ENCODE measurements around the gene TMEM130.

Gene TMEM130

DNA sequence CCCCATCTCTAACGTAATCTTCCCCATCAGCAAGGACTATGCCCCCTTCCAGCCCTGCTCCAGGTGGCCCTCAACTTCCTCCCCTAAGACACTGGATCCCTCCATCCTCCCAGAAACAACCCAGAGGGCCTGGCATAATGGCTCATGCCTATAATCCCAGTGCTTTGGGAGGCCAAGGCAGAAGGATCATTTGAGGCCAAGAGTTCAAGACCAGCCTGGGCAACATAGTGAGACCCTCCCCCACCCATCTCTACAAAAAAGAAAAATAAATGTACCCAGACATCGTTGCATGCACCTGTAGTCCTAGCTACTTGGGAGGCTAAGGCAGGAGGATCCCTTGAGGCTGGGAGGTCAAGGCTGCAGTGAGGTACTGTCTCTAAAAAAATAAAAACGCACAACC is 42.6 kb downstream of the TMEM130 start:
- DNase-seq (ENCODE audit: low read depth): no peak
- TF ChIP-seq, protein P1, sequence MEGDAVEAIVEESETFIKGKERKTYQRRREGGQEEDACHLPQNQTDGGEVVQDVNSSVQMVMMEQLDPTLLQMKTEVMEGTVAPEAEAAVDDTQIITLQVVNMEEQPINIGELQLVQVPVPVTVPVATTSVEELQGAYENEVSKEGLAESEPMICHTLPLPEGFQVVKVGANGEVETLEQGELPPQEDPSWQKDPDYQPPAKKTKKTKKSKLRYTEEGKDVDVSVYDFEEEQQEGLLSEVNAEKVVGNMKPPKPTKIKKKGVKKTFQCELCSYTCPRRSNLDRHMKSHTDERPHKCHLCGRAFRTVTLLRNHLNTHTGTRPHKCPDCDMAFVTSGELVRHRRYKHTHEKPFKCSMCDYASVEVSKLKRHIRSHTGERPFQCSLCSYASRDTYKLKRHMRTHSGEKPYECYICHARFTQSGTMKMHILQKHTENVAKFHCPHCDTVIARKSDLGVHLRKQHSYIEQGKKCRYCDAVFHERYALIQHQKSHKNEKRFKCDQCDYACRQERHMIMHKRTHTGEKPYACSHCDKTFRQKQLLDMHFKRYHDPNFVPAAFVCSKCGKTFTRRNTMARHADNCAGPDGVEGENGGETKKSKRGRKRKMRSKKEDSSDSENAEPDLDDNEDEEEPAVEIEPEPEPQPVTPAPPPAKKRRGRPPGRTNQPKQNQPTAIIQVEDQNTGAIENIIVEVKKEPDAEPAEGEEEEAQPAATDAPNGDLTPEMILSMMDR (IDR thresholded peaks at IDR 0.05; ENCODE audit: insufficient read depth, low read depth, low read length, missing control alignments): no peak
- no peak overlapping the region for H3K4me3 ChIP-seq (ENCODE audit: low read length)

DNA sequence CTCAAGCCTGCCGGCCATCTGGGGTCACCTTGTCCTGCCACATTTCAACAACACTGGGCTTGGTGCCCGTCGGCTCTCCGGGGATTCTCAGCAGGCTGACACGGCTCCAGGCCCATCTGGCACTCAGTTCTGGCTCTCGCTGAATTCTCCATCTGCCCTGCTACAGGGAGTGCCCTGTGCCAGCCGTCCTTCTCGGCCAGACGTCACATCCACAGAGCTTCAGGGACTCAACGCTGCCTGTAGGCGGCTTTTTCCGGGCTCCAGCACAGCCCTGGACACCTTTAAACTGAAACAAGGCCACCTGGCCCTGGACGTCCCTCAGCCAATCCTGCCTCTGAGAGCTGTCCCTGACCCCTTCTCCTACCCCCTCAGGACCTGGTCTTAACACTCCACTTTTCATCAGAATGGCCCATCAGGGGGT is 43.0 kb downstream of the TMEM130 start:
- no peak for DNase-seq (ENCODE audit: low read depth)
- TF ChIP-seq, protein P1 (IDR thresholded peaks at IDR 0.05; ENCODE audit: insufficient read depth, low read depth, low read length, missing control alignments): peak; percentile 2
- no peak overlapping the region for H3K4me3 ChIP-seq (ENCODE audit: low read length)

DNA sequence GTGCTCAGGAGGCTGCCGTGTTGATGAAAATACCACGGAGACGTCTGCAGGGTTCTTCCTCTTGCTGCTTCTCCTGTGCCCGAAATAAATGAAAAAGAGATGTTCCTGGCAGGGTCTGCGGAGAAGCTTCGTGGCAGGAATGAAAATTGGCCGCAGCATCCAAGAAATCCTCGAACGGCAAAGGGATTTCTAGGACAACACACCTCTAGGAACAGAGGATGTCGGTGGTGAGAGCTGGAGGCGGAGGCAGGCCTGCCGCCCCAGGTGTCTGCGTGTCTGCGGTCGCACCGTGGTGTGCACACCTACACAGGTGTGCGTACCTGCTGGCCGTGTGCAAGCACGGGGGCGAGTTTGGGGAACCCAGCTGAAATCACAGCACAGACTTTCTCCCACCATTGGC is 43.4 kb downstream of the TMEM130 start:
- no peak for DNase-seq (ENCODE audit: low read depth)
- no peak overlapping the region for H3K4me3 ChIP-seq (ENCODE audit: low read length)
- TF ChIP-seq, protein P1 (IDR thresholded peaks at IDR 0.05; ENCODE audit: insufficient read depth, low read depth, low read length, missing control alignments): no peak

DNA sequence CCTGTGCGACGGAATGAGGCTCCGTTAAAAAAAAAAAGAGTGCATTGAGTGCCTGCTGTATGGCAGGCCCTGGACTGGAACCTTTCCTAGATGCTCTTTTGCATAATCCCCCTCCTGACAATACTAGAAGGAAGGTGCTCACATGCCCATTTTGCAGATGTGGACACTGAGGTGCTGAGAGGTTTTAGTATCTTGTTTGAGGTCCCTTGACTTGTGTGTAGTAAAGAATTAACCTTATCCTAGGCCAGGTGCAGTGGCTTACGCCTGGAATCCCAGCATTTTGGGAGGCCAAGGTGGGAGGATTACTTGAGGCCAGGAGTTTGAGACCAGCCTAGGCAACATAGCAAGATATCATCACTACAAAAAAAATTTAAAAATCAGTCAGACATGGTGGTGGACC is 46.6 kb downstream of the TMEM130 start:
- DNase-seq (ENCODE audit: low read depth): no peak
- no peak overlapping the region for H3K4me3 ChIP-seq (ENCODE audit: low read length)
- TF ChIP-seq, protein P1 (IDR thresholded peaks at IDR 0.05; ENCODE audit: insufficient read depth, low read depth, low read length, missing control alignments): no peak

DNA sequence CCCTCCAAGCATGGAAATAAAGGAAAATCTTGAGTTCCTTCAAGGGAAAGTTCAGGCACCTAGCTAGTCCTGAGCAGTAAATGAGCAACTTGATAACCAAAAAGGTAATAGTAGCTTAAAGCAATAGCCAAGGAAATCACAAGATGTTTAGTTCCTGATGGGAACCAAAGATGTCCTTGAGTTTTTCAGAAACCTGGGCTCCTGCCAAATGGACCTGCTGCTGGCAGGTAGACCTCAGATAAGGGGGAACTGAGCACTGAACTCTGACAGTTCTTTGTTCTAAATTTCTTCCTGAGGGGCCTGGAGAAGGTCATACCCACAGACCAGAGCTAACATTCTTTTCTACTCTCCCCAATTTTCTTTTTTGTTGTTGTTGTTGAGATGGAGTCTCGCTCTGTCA is 48.5 kb downstream of the TMEM130 start:
- TF ChIP-seq, protein P1 (IDR thresholded peaks at IDR 0.05; ENCODE audit: insufficient read depth, low read depth, low read length, missing control alignments): no peak
- no peak overlapping the region for H3K4me3 ChIP-seq (ENCODE audit: low read length)
- no peak for DNase-seq (ENCODE audit: low read depth)

DNA sequence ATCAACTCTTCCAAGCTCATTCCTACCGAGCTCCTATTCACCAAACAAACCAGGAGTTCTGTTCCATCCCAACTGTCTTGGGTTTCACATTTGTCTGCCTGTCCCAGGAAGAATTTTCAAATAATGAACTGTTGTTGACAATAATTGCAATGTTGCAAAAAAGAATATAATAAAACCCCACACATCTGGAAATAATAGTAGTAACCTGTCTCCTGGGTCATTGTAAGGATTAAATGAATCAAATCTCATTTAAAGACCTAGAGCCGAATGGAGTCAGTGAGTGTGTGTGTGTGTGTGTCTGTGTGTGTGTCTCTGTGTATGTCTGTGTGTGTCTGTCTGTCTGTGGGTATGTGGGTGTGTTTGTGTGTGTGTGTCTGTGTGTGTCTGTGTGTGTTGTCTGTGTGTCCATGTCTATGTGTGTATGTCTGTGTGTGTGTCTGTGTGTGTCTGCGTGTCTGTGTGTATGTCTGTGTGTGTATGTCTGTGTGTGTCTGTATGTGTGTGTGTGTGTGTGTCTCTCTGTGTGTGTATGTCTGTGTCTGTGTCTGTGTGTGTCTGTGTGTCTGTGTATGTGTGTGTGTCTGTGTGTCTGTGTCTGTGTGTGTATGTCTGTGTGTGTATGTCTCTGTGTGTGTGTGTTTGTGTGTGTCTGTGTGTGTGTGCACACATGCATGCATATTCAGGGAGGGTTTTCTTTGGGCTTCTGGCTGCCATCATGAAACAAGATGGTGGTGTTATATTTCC is 52.7 kb downstream of the TMEM130 start:
- TF ChIP-seq, protein P1 (IDR thresholded peaks at IDR 0.05; ENCODE audit: insufficient read depth, low read depth, low read length, missing control alignments): no peak
- no peak overlapping the region for H3K4me3 ChIP-seq (ENCODE audit: low read length)
- DNase-seq (ENCODE audit: low read depth): no peak

DNA sequence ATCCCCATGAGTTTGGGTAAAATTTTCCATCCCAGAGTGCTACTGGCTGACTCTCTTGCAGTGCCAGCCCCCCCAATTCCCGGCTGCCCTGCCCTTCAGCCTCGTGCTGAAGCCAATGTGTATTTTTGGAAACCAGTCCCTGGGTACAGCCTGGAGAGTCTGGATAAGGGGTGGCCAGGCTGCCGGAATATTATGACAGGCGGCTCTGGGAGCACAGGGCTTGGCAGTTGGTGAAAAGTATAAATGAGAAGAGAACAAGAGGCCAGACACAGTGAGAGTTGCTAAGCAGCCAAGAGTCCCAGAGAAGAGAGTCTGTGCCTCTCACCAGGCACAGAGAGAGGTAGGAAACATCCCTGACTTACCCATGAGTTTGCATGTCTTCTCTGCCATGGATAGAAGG is 53.6 kb downstream of the TMEM130 start:
- no peak for DNase-seq (ENCODE audit: low read depth)
- H3K4me3 ChIP-seq (ENCODE audit: low read length): no peak overlapping the region
- TF ChIP-seq, protein P1 (IDR thresholded peaks at IDR 0.05; ENCODE audit: insufficient read depth, low read depth, low read length, missing control alignments): no peak
